Measurements from ENCODE around the gene LIMCH1.
"Not testable (repeated sequence)": the region's sequence is repeated elsewhere in the genome, so short reads cannot be mapped to it uniquely, and the experiment has no call there.

Gene LIMCH1

GRCh38 chr4:41643331-41643730 lies 105.4 kb downstream of the LIMCH1 start:
- DNase-seq (ENCODE audit: low spot score) = no peak

- no peak for DNase-seq (ENCODE audit: low spot score)
Measured at GRCh38 chr4:41644288-41644914, 106.4 kb downstream of the LIMCH1 start.

GRCh38 chr4:41644915-41645295 lies 106.9 kb downstream of the LIMCH1 start:
- no peak for DNase-seq (ENCODE audit: low spot score)

DNA sequence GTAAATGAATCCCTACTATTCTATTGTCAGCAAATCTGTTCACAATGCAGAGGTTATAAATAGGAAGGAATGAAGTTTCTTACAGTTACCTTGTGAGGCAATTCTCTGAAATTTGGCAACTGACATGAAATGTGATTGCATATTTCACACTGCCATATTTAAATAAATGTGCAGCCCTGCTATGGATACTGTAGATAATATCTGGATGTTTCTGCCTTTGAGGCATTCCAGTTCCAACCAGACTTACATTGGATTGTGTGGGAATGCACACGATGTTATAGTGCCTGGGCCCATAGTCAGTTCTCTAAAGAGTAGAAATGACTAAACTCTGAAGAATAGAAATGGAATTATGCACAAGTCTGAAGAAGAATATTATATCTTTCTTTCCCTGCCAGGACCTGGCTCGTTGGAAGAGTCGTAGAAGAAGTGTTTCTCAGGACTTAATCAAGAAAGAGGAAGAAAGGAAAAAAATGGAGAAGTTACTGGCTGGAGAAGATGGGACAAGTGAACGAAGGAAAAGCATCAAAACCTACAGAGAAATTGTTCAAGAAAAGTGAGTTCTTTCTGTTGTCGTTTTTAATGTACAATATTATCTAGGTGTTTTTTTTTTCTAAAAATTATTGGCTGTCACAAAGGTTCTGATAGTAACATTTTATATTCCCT lies 107.9 kb downstream of the LIMCH1 start:
- no peak for DNase-seq (ENCODE audit: low spot score)

DNA sequence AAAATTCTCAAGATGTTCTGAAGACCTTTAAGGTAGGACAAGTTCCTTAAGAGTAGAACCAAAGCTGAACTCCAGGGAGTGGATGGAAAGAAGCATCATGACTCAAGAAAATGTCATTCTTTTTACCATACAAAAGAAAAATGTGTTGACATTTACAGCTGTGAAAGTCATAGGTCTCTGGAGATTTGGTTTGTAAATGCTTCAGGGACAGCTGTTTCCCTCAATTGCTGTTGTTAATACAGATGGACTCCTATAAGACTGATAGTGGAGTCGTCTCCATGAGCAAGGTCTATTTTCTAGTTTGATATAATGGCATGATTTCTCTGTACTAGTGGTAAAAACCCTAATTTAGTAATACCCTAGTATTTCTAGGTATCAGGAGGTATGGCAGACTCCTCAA lies 108.9 kb downstream of the LIMCH1 start:
- no peak for DNase-seq (ENCODE audit: low spot score)

GRCh38 chr4:41647383-41647782 lies 109.4 kb downstream of the LIMCH1 start:
- DNase-seq (ENCODE audit: low spot score) = no peak

GRCh38 chr4:41651150-41651549 lies 113.2 kb downstream of the LIMCH1 start:
- not testable (repeated sequence) for DNase-seq (ENCODE audit: low spot score)

- DNase-seq (ENCODE audit: low spot score) = no peak
Measured at GRCh38 chr4:41652971-41653370, 115.0 kb downstream of the LIMCH1 start.

GRCh38 chr4:41653523-41653922 lies 115.6 kb downstream of the LIMCH1 start:
- no peak for DNase-seq (ENCODE audit: low spot score)

- DNase-seq (ENCODE audit: low spot score) = no peak
Measured at GRCh38 chr4:41655177-41655576, 117.2 kb downstream of the LIMCH1 start.

DNA sequence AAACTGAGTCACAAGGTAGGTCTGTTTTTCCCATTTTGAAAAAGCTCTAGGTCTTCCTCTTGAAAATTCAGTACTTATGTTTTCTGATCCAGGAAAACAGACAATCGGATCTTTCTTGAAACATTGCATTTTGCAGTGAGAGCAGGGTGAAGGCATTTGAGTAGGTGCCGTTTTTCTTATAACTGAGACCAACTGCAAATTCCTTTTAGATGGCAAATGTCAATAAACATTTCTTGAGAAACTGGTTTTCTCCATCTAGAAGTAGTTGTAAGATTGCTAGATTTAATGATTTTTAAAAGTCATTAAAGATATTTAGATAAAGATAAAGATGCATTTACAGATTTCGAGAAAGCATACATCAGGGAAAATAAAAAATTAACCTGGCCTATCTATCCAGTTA lies 118.1 kb downstream of the LIMCH1 start:
- no peak for DNase-seq (ENCODE audit: low spot score)

GRCh38 chr4:41656572-41657520 lies 118.9 kb downstream of the LIMCH1 start:
- DNase-seq (ENCODE audit: low spot score) = no peak

GRCh38 chr4:41657561-41657960 lies 119.6 kb downstream of the LIMCH1 start:
- no peak for DNase-seq (ENCODE audit: low spot score)

GRCh38 chr4:41658163-41658562 lies 120.2 kb downstream of the LIMCH1 start:
- no peak for DNase-seq (ENCODE audit: low spot score)

- DNase-seq (ENCODE audit: low spot score) = no peak
Measured at GRCh38 chr4:41660352-41660751, 122.4 kb downstream of the LIMCH1 start.

DNA sequence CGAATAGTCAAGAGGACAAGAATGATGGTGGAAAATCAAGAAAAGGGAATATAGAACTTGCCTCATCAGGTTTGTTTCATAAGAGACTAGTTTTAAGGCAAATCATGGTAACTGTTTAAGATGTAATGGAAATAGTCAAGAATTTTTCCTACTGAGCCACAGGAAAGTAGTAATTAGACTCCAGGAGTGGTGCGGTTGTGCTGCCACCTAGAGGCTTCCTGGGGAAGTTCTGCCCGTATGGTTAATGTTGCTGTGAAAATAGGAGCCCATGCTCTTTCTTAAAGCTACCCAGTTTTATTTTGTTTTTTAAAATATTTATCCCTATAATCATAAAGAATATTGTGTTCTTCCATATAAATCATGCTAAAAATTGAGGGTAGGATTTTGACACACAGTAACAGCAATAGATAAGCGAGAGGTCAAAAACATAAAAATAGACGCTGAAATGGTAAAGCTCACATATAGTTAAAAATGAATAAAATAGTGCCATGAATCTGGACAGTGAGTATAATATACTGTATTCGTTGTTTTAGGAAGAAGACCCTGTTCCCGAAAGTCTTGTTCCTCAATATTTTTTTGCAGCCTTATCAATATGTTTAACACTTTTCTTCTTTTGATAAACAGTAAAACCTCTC lies 123.6 kb downstream of the LIMCH1 start:
- peak; percentile 31 for DNase-seq (ENCODE audit: low spot score)

- no peak for DNase-seq (ENCODE audit: low spot score)
Measured at GRCh38 chr4:41665636-41666207, 127.8 kb downstream of the LIMCH1 start.

GRCh38 chr4:41668024-41668423 lies 130.1 kb downstream of the LIMCH1 start:
- no peak for DNase-seq (ENCODE audit: low spot score)

GRCh38 chr4:41670530-41670929 lies 132.6 kb downstream of the LIMCH1 start:
- DNase-seq (ENCODE audit: low spot score) = no peak

- no peak for DNase-seq (ENCODE audit: low spot score)
Measured at GRCh38 chr4:41670982-41671381, 133.0 kb downstream of the LIMCH1 start.

DNA sequence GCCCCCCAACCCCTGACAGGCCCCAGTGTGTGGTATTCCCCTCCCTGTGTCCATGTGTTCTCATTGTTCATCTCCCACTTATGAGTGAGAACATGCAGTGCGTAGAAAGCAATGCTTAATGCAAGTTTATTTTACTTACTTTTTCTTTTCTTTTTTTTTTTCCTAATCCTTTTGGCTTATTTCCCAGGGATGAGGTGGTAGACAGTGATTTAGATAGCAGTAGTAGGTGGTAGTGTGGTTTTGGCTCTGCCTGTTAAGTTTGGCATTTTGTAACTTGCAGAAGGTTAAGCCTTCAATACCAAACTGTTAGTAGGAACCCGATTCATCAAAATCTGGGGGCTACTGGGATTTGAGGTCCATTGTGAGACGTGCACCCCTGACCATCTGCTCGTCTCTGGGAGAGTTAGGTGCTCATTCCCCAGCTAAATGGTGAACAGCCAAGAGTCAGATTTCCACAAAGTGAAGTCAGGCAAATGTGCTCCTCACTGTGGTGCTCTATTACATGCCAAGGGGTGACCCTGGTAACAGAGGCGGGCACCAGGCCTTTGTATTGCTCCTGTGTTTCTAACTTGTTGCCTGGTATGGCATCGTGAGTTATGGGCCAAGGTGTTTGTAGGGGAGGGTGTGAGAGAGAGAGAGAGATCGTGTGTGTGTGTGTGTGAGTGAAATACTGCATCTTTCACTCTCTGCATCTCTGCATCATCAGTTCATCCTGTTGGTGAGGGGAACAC lies 140.3 kb downstream of the LIMCH1 start:
- no peak for DNase-seq (ENCODE audit: low spot score)

Measured in hematopoietic multipotent progenitor cell treated with erythropoietin and hydrocortisone succinate and interleukin-3 and kit ligand, for 17 days (in vitro differentiated cells).